GM18526 (cell line): Measurements from ENCODE around the gene CXCL14.

Experiments used
- POLR2A ChIP-seq: IDR thresholded peaks from 3 replicates; pipeline ENCODE4 v1.6.1; 2011; ENCODE audit not compliant: insufficient read length; ENCODE audit errors: extremely low read depth

Gene CXCL14

DNA sequence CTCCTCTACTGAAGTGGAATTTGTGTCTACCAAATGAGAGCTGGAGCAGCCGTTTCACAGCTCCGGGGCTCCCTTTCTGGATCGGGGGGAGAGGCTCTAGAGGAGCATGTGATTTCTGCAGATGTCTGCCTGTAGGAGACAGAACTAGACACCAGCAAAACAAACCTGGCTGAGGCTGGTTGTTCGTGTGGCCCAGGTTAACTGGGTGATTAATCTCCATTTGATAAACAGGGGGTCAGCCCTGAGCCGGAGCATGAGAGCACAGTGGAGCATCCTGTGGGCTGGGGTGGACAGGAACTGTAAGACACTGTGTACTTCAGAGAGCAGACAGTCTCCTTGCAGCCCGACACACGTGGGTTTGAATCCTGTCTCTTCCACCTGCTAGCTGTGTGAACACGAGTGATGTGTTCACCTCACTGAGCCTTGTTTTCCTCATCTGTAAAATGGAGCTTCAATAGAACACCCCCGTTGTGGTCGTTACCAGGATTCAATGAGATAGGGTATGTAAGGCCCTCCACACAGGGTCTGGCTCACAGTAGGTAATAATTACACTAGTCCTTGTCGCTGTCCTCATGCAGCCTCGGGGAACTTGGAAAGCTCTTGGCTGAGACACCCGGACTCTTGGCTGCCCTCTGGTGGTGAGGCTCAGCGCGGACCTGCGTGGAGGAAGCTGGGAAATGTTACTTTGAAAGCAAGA lies 12.9 kb downstream of the CXCL14 start:
- no peak for TF ChIP-seq POLR2A

DNA sequence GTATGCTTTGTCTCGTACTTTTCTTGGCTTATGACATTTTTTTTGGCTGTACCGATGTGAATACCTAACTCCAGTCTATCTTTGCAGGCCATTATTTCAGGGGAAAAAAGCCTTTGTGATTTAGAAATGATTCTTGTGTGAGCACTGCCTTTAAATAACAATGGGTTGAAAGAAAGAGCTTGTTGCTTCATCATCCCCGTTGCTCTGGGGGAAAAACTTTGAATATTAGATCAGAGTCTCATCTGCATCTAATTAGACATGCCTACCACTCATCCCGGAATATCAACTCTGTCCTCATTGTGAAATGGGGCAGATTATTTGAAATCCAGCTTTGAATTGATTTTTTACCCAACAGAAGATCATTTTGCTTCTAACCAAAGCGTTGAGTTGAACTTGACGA lies 13.5 kb downstream of the CXCL14 start:
- no peak for TF ChIP-seq POLR2A

- no peak for TF ChIP-seq POLR2A
These were observed 14.5 kb downstream of the CXCL14 start for GRCh38 chr5:135564331-135564730.

DNA sequence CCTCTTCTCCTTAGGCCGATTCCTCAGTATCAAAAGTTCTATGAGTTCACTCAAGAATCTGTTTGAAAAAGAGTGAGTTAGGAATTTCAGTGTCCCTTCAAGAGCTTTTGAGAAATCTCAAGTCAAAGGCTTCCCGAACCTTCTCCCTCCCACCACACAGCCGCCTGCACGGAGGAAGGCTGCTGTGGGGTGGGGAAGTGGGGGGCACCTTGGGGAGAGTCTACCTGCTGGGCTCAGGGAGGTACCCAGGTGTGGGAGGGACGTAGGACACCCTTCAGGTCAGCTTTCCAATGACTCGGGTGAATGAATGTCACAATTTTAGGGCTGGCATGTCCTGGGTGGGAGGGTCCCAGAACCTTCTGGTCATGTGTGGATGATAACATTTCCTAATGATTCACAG lies 17.5 kb downstream of the CXCL14 start:
- no peak for TF ChIP-seq POLR2A

DNA sequence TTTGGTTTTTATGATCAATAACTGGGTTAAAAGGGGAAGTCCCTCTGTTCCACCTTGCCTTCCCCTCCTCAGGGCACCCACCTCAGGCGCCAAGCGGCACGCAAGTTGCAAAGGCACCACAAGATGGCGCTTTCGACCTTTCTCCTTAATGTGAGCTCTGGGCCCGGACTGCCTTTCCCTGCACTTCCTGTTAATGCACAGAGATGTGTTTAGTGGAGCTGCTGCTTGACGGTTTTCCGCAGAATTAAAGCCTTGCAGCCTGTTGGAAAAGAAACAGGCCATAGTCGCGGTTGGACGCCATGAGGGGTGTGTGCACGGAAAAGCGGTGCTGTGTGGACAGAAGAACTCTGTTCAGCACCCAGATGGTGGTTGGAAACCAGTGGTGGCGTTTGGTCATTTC lies 17.9 kb downstream of the CXCL14 start:
- no peak for TF ChIP-seq POLR2A

GRCh38 chr5:135559354-135559753 lies 19.4 kb downstream of the CXCL14 start:
- TF ChIP-seq POLR2A, result no peak

DNA sequence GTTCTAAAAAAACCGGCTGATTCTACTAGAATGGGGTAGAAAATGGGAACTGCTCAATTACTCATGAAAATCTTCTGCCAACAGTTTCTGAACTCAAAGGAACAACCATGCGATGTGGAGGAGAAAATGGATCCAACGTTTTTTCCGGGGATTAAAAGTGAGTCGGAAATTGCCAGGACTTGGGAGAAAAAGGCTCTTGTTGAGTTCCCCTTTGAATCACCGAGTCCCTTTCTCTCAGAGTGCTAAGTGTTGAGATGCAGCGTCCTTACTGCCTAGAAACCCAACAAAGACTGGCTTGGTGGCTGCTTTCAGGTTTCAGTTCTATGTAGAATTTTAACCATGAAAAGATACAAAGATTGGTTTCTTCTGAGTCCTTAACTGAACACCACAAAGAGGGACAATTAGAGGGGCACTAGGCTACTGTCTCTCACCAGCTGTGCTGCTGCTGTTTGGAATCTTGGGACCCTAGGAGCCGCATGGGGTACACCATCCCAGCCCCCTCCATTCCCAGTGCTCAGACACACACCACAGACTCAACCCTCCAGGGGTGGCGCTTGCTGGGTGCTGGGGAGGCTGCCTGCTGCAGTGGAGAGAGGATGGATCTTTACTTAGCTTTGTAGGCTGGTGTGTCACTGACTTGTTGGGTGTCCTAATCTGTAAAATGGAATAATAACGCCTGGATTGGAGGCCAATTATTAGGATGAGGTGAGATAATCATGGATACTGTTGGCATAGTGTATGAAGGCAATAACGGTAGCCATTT lies 21.5 kb downstream of the CXCL14 start:
- TF ChIP-seq POLR2A, result no peak

GRCh38 chr5:135556620-135557019 lies 22.2 kb downstream of the CXCL14 start:
- TF ChIP-seq POLR2A, result no peak

- TF ChIP-seq POLR2A, result no peak
These were observed 23.3 kb downstream of the CXCL14 start for GRCh38 chr5:135555530-135555929.

DNA sequence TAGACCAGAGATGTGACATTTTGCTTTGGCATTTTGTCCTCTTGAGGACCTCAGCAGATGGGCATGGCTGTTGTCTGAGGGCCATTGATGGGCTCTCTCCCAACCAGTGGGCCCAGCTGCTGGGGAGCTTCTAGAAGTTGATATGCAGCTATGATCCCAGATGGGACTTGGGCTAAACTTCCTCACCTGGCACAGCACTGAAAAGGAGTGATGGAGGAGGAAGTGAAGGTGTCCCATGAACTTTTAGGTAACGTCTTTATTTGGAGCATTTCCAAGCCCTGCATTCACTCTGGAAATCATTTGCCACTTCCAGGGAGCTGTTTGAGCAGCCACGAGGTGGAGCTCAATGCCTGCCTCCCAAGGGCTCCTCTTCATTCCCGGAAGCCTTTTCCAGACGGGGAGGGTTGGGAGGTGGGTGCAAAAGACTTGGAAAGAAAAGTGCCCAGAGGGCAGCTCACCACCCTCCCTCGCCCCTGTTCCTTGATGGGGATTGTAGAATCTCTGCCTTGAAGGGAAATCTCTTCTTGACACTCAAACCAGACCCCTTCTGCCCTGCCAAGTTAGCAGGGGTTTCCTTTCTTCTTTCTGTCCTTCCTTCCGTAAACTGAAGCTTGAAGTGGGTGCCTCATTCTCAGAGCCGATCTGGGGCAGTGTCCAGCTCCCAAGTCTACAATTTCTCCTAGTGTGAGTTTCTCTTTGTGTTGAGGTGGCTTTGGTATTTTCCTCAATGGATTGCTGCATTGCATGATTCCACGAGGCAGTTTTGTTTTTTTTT lies 24.9 kb downstream of the CXCL14 start:
- TF ChIP-seq POLR2A, result no peak

GRCh38 chr5:135551593-135552447 lies 27.0 kb downstream of the CXCL14 start:
- TF ChIP-seq POLR2A, result no peak

DNA sequence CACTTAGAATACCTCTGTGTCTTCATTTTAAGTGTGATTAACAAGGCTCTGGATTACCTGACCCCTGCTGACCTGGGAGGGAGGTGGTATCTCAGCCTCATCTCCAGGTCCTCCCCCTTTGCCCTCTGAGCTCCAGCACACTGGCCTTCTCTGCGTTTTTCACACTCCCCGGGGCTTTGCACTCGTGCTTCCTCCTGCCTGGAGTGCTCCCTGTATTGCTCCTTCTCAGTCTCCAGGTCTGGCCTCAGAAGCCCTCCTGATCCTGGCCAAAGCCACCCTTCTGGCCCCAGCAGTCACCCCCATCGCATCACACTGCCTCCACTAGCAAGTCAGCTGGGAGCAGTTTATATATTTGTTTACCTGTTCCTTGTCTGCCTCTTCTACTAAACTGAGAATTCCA lies 29.4 kb downstream of the CXCL14 start:
- TF ChIP-seq POLR2A, result no peak

DNA sequence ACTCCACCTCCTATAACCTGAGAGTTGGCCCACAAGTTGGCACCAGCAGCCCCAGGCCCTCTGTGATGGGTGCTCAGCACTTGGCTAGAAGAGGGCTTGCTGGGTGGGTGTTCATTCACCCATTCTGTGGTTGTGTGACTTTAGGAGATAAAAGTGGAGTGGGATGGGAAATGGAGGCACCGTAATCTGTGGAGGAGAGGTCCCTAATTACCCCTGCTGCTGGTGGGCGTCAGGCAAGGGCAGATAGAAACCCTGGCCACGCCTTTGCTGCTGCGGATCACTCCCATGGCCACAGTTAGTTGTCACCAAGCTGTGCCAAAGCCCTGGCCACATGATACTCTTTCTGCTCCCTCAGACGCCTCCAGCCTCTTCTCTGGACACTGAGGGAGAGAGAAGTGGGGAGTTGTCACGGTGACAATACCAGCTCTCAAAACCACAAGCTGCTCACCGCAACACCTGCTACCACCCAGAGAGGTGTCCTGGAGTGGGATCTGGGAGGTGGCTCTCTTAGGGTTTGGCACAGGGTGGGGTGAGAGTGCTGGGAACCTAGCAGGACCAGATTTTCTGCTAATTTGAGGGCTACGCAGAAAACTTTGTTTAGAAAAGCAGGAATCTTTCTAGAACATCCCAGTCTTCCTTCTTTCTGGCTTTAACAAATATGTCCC lies 31.1 kb downstream of the CXCL14 start:
- TF ChIP-seq POLR2A, result no peak

DNA sequence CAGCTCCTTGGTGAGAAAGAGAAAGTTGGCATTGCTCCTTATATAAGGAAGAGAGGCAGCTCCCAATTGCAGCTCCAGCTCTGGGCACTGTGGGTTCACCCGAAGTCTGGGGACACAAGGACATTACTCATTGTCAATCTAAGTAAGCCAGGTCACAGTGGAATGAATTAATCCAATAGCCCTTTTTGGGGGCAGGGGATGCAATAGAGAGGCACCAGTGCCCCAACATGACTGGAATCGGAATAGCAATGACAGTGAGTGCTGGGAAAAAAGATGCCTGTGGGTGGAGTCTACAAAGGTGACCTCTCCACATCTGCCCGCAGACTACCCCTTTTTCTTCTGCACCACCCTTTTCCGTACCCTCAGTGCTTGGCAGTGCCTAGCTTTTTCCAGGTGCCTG lies 31.9 kb downstream of the CXCL14 start:
- TF ChIP-seq POLR2A, result no peak
